GM18502 (cell line): ENCODE measurements around the gene VWA1.
"Not testable (repeated sequence)": the region's sequence is repeated elsewhere in the genome, so short reads cannot be mapped to it uniquely, and the experiment has no call there.

Experiments
- ATAC-seq: cut with Tn5 transposase; IDR thresholded peaks from one replicate; pipeline ENCODE4 v1.9.1; 2021; ENCODE audit warnings: mild to moderate bottlenecking; ENCODE audit not compliant: unreplicated experiment, poor library complexity

The VWA1 gene

DNA sequence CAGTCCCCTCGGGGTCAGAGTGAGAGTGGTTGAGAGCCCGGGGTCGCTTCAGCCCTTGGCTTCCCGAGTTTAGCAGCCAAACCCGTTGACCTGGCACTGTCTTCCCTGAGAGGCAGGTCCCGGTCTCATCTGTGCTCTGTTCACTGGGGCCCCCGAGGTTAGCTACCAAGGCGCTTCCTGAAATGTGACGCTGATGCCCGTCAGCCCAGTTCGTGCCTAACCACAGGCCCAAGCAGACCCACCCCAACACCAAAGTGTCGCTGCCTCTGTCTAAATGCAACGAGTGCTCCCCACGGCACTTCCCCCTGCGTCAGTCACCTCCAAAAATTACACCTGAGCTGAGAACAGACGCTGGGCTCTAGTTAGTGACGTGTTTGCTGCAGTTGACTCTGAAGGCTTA lies 40.5 kb downstream of the VWA1 start:
- ATAC-seq: not testable (repeated sequence)

DNA sequence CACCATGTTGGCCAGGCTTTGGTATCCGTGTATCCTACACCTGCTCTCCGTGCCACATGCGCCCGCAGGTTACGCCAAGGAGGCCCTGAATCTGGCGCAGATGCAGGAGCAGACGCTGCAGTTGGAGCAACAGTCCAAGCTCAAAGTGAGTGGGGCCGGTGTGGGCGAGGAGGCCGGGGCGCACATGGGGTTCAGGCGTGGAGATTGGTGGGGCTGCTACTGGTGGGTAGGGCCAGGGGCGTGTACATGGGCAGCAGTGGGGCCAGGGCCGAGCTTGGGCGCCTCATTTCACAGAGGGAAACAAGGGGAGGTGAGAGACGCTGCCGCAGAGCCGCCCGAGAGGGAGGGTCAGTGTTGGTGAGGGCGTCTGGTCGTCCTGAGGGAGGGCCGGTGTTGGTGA lies 41.7 kb downstream of the VWA1 start:
- ATAC-seq: no peak

DNA sequence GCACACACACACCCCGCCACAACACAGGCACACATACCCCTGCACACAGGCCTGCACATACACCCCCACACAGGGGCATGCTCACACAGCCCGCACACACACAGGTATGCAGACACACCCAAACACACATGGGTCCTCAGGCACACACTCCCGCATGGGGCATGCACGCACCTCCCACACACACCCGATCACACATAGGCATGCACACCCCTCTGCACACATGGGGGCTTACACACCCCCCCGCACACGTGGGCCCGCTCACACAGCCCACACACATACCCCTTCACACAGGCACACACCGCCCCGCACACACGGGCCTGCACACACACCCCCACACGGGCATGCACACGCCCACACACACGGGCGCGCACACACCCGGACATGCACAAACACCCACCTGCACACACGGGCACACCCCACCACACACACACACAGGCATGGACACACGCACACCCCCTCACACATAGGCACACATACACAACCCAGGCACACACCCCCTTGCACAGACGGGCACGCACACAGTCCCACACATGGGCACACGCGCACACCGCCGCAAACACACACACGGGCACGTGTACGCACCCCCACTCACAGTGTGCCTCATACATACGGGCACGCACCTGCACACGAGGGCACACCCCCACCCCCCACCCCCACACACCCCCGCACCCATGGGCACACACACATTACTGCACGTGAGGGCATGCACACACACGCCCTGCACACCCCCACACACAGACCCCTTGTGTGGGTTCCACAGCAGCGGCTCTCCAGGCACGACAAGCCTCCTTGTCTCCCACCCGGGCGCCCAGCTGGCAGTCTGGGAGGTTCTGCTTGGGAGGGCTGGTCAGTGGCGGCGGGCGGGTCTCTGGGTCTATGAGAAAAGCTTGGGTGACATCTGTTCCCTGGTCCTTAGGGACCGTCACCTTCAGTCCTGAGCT lies 44.3 kb downstream of the VWA1 start:
- ATAC-seq: no peak

DNA sequence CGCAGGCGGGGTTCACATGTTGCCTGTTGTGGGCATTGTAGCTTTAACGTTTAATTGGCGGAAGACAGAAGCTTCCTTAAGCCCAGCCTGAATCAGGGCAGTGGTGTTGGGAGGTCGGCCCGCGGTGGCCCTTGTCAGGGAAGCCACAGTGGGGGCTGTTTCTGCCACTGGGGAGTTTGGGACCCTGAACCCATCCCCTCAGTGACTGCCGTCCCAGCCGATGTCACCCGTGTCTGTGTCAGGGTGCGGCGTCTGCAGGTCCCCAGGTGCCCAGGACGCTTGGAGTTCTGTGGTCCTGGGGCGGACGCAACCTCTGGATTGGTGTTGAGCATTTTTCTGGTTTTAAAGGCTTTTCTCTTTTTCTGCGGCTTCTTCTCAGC lies 45.0 kb downstream of the VWA1 start:
- ATAC-seq: not testable (repeated sequence)

GRCh38 chr1:1481811-1482210 lies 46.3 kb downstream of the VWA1 start:
- not testable (repeated sequence) for ATAC-seq

DNA sequence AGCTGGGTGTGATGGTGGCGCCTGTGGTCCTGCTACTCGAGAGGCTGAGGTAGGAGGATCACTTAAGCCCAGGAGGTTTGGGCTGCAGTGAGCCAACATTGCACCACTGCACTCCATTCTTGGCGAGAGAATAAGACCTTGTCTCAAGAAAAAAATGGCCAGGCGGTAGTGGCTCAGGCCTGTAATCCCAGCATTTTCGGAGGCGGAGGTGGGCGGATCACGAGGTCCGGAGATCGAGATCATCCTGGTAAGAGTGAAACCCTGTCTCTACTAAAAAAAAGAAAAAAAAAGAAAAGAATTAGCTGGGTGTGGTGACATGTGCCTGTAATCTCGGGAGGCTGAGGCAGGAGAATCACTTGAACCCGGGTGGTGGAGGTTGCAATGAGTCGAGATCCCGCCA lies 47.4 kb downstream of the VWA1 start:
- no peak for ATAC-seq

DNA sequence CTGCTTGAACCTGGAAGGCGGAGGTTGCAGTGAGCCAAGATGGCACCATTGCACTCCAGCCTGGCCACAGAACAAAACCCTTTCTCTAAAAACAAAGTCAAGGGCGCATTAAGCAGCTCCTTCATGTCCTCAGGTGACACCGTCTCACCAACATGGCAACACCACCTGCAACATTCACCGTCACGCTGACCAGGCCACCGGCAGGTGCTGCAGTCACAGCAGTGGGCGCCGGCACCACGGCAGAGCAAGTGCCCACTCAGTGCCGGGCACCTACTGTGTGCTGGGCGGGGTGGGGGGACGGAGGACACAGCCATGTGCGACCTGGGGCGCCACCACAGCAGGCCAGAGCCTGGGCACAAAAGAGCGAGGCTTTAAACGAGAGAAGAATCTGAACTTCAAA lies 48.2 kb downstream of the VWA1 start:
- no peak for ATAC-seq

- not testable (repeated sequence) for ATAC-seq
Measured at GRCh38 chr1:1484976-1485750, 49.7 kb downstream of the VWA1 start.

DNA sequence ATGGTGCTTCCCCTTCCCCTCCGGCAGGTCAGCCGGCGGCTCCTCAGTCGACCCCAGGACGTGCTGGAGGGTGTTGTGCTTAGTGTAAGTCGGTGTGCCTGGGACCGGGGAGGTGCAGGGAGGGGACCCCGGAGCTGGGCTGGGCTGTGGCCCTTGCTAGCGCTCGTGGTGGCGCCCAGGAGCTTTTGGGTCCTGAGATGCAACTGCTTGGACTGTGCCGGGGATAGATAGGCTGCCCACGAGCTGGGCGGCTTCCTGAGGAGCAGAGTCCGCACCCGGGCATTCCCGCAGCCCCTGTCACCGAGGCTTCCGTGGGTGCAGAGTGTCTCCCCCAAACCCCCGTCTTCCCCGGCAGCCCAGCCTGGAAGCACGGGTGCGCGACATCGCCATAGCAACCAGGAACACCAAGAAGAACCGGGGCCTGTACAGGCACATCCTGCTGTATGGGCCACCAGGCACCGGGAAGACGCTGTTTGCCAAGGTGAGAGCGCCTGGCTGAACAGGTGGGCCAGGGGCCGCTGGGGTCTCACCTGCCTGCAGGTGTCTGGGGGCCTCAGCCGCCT lies 50.3 kb downstream of the VWA1 start:
- ATAC-seq: not testable (repeated sequence)

DNA sequence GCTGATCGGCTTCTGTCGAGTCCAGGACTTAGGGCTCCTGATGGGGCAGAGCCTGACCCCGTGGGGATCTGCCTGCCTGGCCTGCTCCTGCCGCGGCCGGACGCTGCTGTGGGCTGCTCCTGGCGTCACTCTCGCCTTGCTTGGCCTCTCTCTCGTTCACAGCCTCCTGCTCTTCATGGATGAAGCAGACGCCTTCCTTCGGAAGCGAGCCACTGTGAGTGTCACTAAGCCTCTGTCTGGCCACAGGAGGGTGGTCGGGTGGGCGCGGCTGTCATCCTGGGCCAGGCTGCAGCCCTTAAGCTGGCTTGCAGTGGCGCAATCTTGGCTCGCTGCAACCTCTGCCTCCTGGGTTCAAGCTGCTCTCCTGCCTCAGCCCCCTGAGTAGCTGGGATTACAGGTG lies 52.2 kb downstream of the VWA1 start:
- ATAC-seq: no peak

- ATAC-seq: no peak
Measured at GRCh38 chr1:1489231-1489630, 53.7 kb downstream of the VWA1 start.

DNA sequence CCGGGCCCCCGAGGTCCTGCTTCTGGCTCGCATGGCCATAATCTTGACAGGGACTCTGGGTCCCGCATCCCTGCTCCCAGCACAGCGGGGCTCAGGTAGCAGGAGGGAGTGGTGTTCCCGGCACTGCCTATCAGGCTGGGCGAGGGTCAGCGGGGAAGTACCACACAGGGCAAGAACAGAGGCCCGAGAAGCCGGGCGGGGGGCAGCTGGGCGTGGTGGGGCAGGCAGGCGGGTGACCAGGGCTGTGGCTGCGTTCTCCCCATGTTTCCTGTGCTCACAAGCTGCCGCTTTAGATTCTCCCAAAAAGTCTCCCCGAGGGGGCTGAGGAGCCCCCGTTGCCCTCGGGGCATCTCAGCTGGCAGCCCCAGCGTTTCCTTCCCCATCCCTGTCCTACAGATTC lies 54.4 kb downstream of the VWA1 start:
- ATAC-seq: no peak

GRCh38 chr1:1490633-1491230 lies 55.2 kb downstream of the VWA1 start:
- no peak for ATAC-seq

- no peak for ATAC-seq
Measured at GRCh38 chr1:1491601-1492000, 56.1 kb downstream of the VWA1 start.
